ENCODE data around the gene CXCL16. TPM values are rescaled to one million over a fixed set of nuclear protein-coding genes. Genes with fewer than 3 reads are reported as not detected.
A peak's percentile ranks its signal among the peaks of the same experiment; 100 is the strongest.
"Not testable (repeated sequence)": the region's sequence is repeated elsewhere in the genome, so short reads cannot be mapped to it uniquely, and the experiment has no call there.

CXCL16 gene
- total RNA-seq, 1 experiment from 2014 or later, result not detected

DNA sequence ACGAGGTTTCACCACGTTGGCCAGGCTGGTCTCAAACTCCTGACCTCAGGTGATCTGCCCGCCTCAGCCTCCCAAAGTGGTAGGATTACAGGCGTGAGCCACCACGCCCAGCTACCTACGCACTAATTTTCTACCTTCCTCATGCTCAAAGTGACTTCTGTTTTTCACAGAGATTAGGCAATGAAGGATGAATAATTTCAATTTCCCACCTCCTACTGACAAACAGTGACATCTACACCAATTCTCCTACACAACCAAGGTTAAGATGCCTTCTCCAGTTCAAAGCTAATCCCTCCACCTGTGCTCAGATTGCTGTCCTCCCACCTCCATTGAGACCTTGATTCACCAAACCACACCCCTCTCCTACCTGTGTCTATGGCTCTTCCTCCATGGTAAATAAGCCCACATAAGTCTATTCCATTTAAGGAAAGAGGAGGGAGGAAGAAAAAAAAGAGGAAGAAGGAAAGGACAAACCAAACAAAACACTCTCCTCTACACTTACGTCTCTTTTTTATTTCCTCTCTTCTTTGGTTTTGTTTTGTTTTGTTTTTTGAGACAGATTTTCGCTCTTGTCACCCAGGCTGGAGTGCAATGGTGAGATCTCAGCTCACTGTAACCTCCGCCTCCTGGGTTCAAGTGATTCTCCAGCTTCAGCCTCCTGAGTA is 13.9 kb downstream of the CXCL16 start:
- in situ Hi-C loops (cut with HindIII; ENCODE audit: low sequenced_read_pairs), result loop anchor here (10.0 kb wide), 2 partner anchors 109 to 161 kb away; partner anchors contain the start of genes GGT6 and MINK1
- DNase-seq (ENCODE audit: low spot score), result no peak

DNA sequence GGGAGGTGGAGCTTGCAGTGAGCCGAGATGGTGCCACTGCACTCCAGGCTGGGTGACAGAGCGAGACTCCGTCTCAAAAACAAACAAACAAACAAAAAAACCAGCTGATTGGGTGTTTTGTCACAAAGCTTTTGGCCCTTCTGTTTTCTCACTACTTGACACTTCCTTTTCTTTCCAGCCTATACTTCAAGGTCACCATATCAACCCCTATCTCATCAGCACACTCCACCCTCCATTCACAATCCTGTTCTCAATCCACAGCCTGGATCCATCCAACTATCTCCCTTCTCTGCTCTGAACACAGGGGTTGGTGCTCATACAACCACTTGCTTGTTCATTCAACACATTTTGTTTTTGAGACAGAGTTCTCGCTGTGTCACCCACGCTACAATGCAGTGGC is 15.1 kb downstream of the CXCL16 start:
- in situ Hi-C loops (cut with HindIII; ENCODE audit: low sequenced_read_pairs), result loop anchor here (10.0 kb wide), 2 partner anchors 110 to 160 kb away; partner anchors contain the start of genes GGT6 and MINK1

DNA sequence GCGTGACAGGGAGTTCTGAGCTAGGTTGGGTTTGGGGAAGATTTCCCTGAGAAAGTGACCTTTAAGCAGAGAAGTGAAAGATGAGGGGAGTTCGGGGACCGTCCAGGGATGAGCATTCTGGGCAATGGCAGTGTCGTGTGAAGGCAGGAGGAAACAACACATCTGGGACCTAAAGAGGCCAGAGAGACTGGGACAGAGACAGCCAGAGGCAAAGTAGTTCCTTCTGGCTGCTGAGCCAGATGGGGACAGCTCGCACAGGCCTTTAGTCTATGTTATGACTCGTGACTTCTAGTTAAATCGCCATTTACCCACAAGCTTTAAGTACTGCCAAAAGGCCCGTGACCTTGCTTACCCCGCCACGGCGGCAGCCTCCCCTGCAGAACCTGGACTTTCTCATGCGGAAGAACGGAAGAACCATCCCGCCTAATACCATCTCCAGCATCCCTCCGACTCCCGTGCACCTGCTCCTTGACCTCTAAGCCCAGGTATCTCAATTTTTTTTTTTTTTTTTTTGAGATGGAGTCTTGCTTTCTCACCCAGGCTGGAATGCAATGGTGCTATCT is 17.0 kb downstream of the CXCL16 start:
- in situ Hi-C loops (cut with HindIII; ENCODE audit: low sequenced_read_pairs), result loop anchor here (10.0 kb wide), 2 partner anchors 112 to 158 kb away; partner anchors contain the start of genes GGT6 and MINK1

More for the DNA sequence above, 15.1 kb downstream of the CXCL16 start:
- DNase-seq (ENCODE audit: low spot score), result no peak

DNA sequence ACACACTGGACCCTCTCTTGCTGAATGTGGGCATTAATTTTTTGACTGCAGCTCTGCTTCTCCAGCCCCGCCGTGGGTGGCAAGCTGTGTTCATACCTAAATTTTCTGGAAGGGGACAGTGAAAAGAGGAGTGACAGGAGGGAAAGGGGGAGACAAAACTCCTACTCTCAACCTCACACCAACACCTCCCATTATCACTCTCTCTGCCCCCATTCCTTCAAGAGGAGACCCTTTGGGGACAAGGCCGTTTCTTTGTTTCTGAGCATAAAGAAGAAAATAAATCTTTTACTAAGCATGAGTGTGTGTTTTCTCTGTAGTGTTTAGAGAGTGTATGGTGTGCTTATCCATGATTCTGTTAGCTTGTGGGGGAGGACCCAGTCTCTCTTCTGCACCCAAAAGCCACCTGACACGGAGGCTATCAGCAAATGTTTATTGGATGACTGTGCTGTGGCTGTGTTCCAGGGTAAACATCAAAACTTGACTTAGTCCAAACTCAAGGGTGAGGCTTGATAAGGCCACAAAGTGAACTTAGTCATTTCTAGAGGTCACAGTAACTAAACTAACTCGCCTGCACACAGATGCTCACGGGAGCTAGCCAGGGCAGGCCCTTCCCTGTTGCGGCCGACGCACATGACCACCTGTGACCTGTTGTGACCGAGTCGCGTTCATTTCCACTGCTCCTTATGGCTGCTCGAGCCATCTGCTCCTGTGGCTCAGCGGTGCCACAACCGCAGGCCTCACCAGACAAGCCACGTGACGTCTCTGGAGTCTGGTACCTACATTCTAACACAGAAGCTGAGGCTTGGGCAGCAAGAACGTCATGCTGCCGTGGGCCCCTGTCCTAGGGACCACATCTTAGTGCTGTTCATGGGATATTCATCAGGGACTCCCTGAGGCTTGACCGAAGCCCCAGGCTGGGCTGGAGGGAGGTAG is 18.3 kb downstream of the CXCL16 start:
- DNase-seq (ENCODE audit: low spot score), result peak; percentile 83
- in situ Hi-C loops (cut with HindIII; ENCODE audit: low sequenced_read_pairs), result loop anchor here (10.0 kb wide), 2 partner anchors 113 to 157 kb away; partner anchors contain the start of genes GGT6 and MINK1

More for the DNA sequence above, 17.0 kb downstream of the CXCL16 start:
- DNase-seq (ENCODE audit: low spot score), result no peak

DNA sequence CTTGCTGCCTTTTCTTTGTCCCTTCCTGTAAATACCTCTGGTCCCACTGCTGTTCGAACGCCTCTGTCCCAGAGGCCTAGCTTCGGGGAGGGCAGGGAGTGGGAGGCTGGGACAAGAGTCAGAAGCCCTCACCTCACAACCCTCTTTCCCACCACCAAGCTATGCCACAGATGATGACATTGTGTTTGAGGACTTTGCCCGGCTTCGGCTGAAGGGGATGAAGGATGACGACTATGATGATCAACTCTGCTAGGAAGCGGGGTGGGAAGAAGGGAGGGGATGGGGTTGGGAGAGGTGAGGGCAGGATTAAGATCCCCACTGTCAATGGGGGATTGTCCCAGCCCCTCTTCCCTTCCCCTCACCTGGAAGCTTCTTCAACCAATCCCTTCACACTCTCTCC is 18.9 kb downstream of the CXCL16 start:
- DNase-seq (ENCODE audit: low spot score), result no peak
- in situ Hi-C loops (cut with HindIII; ENCODE audit: low sequenced_read_pairs), result loop anchor here (10.0 kb wide), 2 partner anchors 114 to 156 kb away; partner anchors contain the start of genes GGT6 and MINK1

DNA sequence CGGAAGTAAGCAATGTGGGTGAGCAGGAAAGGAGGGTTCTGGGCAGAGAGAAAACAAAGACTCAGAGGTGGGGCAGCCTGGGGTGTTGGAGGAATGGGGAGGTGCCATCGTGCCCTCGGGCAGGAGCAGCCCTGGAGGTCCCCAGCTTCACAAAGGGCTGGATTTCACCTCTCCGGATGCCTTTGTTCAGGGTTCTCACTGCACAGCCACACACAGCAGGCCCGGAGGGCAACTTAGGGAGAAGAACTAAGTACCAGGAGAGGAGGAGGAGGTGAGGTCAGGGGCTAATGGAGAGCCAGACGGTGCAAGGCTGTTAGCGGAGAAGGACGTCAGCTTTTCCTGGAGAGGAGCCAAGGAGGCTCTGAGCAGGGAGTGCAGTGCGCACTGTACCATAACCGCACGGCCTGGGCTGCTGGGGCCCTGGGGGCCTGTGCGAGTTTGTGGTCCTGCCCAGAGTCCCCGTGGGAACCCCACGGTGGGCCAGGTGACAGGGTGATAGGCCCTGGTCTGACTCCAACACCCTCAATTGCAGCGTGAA is 20.0 kb downstream of the CXCL16 start:
- no peak for DNase-seq (ENCODE audit: low spot score)
- in situ Hi-C loops (cut with HindIII; ENCODE audit: low sequenced_read_pairs), result loop anchor here (10.0 kb wide), 2 partner anchors 115 to 155 kb away; partner anchors contain the start of genes GGT6 and MINK1

DNA sequence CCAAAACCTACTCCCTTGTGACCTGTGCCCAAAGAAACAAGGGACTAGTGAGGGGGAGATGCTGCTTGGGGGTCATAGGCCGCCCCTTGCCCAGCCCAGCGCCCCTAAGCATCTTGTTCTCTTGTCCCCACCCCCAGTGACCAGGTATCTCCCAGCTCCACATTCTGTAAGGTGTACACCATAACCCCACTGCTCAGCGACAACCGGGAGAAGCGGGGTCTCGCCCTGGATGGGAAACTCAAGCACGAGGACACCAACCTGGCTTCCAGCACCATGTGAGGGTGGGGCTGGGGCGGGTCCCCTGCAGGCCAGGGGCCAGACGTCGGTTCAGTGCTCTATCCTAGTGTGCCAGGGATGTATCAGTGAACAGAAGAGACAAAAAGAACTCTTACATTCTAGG is 20.6 kb downstream of the CXCL16 start:
- no peak for DNase-seq (ENCODE audit: low spot score)
- in situ Hi-C loops (cut with HindIII; ENCODE audit: low sequenced_read_pairs), result no loop called here

DNA sequence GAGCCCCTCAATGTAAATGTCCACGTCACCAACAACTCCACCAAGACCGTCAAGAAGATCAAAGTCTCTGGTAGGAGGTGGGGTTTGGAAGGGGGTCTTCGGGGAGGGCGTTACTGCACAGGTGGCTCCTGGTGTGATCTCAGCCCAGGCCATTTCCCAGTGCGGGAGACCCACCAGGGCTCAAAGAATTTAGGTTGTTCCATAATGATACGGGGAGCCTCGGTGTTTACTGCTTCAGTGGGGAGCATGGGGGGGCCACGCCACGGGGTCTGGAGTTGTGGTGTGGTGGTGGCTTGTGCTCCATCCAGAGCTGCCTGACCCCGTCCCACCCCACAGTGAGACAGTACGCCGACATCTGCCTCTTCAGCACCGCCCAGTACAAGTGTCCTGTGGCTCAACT is 21.5 kb downstream of the CXCL16 start:
- in situ Hi-C loops (cut with HindIII; ENCODE audit: low sequenced_read_pairs), result no loop called here
- DNase-seq (ENCODE audit: low spot score), result no peak

DNA sequence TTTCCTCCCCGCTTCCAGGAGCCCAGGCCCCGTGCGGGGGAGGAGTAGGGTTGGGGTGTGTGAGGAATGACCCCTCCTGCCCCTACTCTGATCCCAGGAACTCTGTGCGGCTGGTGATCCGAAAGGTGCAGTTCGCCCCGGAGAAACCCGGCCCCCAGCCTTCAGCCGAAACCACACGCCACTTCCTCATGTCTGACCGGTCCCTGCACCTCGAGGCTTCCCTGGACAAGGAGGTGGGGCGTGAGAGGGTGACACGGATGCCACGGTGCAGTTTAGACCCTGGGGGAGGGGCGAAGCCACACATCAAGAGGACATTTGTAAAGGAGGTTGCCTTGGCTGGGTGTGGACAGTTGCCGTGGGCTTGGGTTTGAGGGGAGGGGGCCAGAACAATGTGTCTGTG is 21.9 kb downstream of the CXCL16 start:
- no peak for DNase-seq (ENCODE audit: low spot score)
- in situ Hi-C loops (cut with HindIII; ENCODE audit: low sequenced_read_pairs), result no loop called here

DNA sequence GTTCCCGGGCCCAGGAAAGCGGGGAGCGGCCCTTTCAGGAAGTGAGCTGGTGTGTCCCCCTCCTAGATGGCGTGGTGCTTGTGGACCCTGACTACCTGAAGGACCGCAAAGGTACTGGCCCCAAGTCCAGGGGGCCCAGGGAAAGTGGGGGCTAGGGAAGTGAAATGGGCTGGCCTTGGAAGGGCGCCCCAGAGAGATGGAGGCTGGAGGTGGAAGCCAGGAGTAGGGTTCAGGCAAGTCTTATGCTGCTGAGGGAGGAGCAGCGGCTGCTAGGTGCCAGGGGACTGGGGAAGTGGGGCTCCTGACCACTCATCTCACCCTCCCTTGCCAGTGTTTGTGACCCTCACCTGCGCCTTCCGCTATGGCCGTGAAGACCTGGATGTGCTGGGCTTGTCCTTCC is 23.6 kb downstream of the CXCL16 start:
- no peak for DNase-seq (ENCODE audit: low spot score)
- in situ Hi-C loops (cut with HindIII; ENCODE audit: low sequenced_read_pairs), result no loop called here

DNA sequence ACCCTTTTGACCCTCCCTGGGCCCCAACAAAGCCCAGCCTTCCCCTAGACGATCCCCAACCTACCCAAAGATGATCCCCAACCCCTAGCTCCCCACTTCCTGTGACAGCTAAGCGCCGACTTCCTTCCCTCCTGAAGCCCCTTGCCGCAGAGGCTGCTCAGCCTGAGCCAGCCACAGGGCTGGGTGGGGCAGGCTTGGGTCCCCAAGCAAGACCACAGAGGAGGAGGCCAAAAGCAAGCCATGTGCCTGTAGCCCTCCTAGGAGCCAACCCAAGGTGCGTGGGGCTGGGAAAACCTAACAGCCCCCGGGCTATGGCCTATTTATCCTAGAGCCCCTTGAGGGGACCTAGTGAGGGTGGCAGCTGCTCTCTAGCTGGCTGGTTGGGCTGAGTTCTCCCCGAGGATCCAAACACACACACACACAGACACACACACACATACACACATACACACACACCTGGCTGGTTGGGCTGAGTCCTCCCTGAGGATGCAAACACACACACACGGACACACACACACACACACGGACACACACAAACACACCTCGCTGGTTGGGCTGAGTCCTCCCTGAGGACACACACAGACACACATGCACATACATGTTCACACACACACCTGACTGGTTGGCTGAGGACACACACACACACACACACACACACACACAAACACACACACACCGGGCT is 24.5 kb downstream of the CXCL16 start:
- in situ Hi-C loops (cut with HindIII; ENCODE audit: low sequenced_read_pairs), result no loop called here
- DNase-seq (ENCODE audit: low spot score), result no peak

DNA sequence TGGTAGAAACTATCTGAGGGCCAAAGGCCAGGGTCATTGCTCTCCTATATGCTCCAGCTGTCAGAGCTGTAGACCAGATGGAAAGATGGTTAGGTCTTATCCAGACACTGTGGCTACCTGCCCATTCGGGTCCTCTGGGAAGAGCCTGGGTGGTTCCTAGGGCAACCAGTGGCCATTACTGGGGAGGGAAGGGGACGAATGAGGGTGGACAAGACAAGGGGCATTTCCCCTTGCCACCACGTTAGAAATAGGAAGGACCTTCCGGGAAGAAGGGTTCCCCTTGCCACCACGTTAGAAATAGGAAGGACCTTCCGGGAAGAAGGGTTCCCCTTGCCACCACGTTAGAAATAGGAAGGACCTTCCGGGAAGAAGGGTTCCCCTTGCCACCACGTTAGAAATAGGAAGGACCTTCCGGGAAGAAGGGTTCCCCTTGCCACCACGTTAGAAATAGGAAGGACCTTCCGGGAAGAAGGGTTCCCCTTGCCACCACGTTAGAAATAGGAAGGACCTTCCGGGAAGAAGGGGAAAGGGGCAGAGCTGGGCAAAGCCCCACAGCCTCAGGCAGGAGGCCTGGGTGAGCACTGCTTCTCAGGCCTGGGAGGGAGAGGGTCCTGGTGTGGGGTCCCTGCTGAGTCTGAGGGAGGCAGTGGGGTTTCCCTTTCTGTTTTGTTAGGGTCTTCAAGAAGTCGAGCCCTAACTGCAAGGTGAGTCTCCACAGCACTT is 25.2 kb downstream of the CXCL16 start:
- in situ Hi-C loops (cut with HindIII; ENCODE audit: low sequenced_read_pairs); DNase-seq (ENCODE audit: low spot score): not testable (repeated sequence)

DNA sequence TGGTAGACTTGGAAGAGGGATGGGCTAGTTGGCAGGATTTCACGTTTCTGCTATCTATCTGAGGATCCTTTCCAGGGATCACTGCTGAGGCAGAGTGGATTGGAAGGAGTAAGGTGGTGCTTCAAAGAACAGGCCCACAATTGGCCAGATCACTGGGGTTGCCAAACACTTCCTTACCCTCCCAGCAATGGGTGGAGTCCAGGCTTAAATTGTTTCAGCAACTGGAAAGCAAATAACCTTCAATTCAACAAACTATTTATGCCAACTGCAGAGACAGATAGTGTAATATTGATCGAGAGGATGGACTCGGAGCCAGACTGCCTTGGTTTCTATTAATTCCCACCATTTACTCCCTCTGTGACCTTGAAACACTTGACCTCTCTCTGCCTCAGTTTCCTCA is 27.2 kb downstream of the CXCL16 start:
- no peak for DNase-seq (ENCODE audit: low spot score)
- in situ Hi-C loops (cut with HindIII; ENCODE audit: low sequenced_read_pairs), result no loop called here

DNA sequence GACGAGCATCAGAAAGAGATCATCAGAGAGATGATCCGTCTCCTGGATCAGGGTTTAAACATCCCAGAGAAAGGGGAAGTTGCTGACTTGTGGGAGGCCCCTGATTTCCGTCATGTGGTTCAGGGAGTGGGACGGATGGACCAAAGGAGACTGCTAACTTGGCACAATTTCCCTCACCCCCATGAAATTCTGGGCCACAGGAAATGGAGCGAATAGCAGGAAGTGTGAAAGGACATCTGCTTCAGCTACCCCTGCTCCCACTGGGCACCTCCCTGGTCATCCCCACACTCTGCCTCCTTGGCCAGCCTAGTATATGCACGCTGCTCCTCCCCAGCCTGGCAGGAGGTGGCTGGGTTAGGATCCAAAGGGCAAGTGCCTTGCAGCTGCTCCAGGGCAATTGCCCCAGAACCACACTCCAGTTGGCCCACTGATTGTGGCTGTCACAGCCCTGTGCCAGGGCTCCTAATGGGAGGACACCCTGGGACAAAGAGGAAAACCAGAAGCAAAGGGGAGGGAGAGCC is 28.0 kb downstream of the CXCL16 start:
- DNase-seq (ENCODE audit: low spot score), result peak; percentile 65
- in situ Hi-C loops (cut with HindIII; ENCODE audit: low sequenced_read_pairs), result no loop called here

DNA sequence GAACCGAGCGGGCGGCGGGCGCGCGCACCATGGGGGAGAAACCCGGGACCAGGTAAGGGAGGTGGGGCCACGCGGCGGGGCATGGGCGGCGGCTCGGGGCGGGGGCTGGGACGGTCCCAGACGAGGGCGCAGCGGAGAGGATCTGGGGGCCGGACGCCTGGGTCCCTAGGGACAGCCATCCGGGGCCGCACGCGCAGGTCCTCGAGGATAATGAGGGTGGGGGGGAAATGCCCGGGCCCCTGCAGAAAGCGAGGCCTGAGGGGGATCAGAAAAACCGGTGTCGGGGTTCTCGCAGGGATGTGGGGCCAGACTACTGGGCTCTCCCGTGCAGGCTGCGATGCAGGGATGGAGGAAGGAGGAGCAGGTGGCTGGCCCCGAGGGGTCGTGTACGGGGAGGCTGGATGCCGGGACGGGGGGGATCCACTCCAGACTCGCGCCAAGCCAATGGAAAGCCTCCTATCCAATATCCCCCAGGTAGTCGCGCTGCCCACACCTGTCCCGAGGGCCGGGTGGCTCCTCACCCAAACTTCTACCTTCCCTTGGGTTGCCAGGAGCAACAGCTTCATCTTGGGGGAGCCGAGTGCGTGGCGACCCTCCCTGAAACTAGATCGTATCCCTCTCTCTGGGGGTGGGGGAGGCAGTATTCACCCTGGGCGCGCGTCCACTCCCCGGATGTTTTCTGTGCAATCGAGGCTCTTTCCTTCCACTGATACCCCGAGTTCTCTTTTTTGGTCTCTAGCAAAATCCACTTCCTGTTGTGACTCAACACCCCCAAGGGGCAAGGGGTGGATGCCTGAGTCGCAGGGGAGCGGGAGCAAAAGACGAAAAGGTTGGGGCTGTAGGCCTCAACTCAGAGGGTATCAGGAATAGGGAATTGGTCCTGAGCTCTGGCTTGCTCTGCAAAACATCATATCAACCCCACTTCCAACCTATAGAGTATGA is 28.8 kb downstream of the CXCL16 start:
- no peak for DNase-seq (ENCODE audit: low spot score)
- in situ Hi-C loops (cut with HindIII; ENCODE audit: low sequenced_read_pairs), result no loop called here

DNA sequence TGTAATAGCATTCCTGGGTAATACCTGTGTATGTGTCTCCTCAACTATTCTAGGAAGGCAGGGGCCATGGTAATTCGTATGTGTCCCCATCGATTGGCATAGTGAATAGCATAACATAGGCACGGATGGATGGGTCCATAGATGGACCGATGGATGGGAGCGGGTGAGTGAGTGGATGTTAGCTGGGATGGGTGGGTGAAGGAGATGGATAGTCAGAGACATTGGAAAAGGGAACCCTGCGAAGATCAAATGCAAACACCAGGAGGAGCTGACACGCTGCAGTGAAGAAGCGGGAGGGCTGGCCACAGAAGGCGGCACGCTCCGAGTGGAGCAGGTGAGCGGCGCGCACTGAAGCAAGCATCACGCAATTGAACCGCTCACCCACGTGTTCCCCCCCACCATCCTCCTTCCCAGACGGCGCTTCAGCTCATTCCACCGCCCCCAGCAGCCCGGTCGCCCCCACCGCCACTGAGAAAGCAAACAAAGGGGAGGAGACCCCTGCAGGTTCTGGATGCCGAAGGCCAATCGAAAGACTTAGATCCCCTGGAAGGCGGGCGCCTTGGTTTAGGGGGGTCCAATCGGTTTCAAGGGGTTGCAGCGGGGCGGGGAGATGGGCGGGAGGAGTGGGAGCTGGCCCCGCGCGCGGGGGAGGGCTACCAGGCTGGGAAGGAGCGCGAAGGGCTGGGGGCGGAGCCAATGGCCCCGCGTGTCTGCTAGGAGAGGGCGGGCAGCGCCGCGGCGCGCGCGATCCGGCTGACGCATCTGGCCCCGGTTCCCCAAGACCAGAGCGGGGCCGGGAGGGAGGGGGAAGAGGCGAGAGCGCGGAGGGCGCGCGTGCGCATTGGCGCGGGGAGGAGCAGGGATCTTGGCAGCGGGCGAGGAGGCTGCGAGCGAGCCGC is 29.7 kb downstream of the CXCL16 start, which contains the start of gene ARRB2:
Gene ARRB2 (plus strand): TSS at position 839 of the 899 bp plus-strand sequence. CDS start 90 bp downstream, outside the sequence.
- in situ Hi-C loops (cut with HindIII; ENCODE audit: low sequenced_read_pairs), result no loop called here
- peak; percentile 100 for DNase-seq (ENCODE audit: low spot score)
